Glutamatergic neuron (in vitro differentiated cells): ENCODE results near the gene MEPE. TPM values are rescaled to one million over a fixed set of nuclear protein-coding genes. Genes with fewer than 3 reads are reported as not detected.

ENCODE experiments used
- DNase-seq: peaks from one replicate; pipeline ENCODE4 v3.0.0; 2022
- H3K27ac Mint-ChIP-seq: one replicate; pipeline ENCODE4 v1.8.0; 2020; ENCODE audit warnings: mild to moderate bottlenecking, mixed read lengths, inconsistent platforms; ENCODE audit not compliant: unreplicated experiment
- H3K27me3 Mint-ChIP-seq: one replicate; pipeline ENCODE4 v1.8.0; 2020; ENCODE audit warnings: mild to moderate bottlenecking, moderate library complexity, mixed read lengths, inconsistent platforms; ENCODE audit not compliant: unreplicated experiment
- H3K36me3 Mint-ChIP-seq: one replicate; pipeline ENCODE4 v1.8.0; 2020; ENCODE audit warnings: mild to moderate bottlenecking, mixed read lengths, inconsistent platforms; ENCODE audit not compliant: unreplicated experiment
- H3K4me1 Mint-ChIP-seq: one replicate; pipeline ENCODE4 v1.8.0; 2020; ENCODE audit warnings: mild to moderate bottlenecking, low read depth, mixed read lengths, inconsistent platforms; ENCODE audit not compliant: unreplicated experiment
- H3K4me3 Mint-ChIP-seq: one replicate; pipeline ENCODE4 v1.8.0; 2020; ENCODE audit warnings: mild to moderate bottlenecking, mixed read lengths, inconsistent platforms; ENCODE audit not compliant: unreplicated experiment
- H3K9me3 Mint-ChIP-seq: one replicate; pipeline ENCODE4 v1.8.0; 2020; ENCODE audit warnings: mild to moderate bottlenecking, moderate library complexity, mixed read lengths, inconsistent platforms; ENCODE audit not compliant: unreplicated experiment
- CTCF ChIP-seq: fragments of 200-600 bp; sonication (generic); IDR thresholded peaks from one replicate; pipeline ENCODE4 v1.5.0; 2021; ENCODE audit not compliant: partially characterized antibody, unreplicated experiment
- total RNA-seq: library from RNA; stranded (reverse); fragmentation: NEBNext Ultra II Directional; extraction: Animal tissue kit (Norgen Biotek cat#: 25700); gene quantifications from one replicate; pipeline ENCODE4 v1.2.1, GENCODE V29; 2021; ENCODE audit not compliant: unreplicated experiment

The MEPE gene
- total RNA-seq, 1 donor from 2014 or later = not detected

- Mint-ChIP-seq H3K27me3 (no peaks in the 10 kb centered on the region), H3K36me3 (no peaks in the 10 kb centered on the region), H3K4me1 (no peaks in the 10 kb centered on the region), H3K9me3 (no peaks in the 10 kb centered on the region), H3K4me3 (no peak overlapping the region), H3K27ac (no peak overlapping the region)
- TF ChIP-seq CTCF = peak; percentile 30
- no peak for DNase-seq
These were observed 20.3 kb downstream of the MEPE start for GRCh38 chr4:87853108-87853507.

GRCh38 chr4:87853891-87854290, 21.1 kb downstream of the MEPE start:
- Mint-ChIP-seq H3K4me3 (no peak overlapping the region), H3K36me3 (no peaks in the 10 kb centered on the region), H3K27me3 (no peaks in the 10 kb centered on the region), H3K4me1 (no peaks in the 10 kb centered on the region), H3K9me3 (no peaks in the 10 kb centered on the region), H3K27ac (no peak overlapping the region)
- DNase-seq = no peak
- TF ChIP-seq CTCF = no peak

- Mint-ChIP-seq H3K4me3 (no peak overlapping the region), H3K27ac (no peak overlapping the region), H3K4me1 (no peaks in the 10 kb centered on the region), H3K9me3 (peaks cover 2% of the 10 kb centered on the region), H3K36me3 (no peaks in the 10 kb centered on the region), H3K27me3 (no peaks in the 10 kb centered on the region)
- no peak for TF ChIP-seq CTCF
- no peak for DNase-seq
These were observed 22.8 kb downstream of the MEPE start for GRCh38 chr4:87855559-87855958.

- Mint-ChIP-seq H3K4me1 (no peaks in the 10 kb centered on the region), H3K27me3 (no peaks in the 10 kb centered on the region), H3K36me3 (no peaks in the 10 kb centered on the region), H3K9me3 (peaks cover 2% of the 10 kb centered on the region), H3K27ac (no peak overlapping the region), H3K4me3 (no peak overlapping the region)
- TF ChIP-seq CTCF = no peak
- no peak for DNase-seq
These were observed 24.0 kb downstream of the MEPE start for GRCh38 chr4:87856816-87857215.

GRCh38 chr4:87857789-87858188, 25.0 kb downstream of the MEPE start:
- no peak for TF ChIP-seq CTCF
- Mint-ChIP-seq H3K36me3 (no peaks in the 10 kb centered on the region), H3K9me3 (peaks cover 2% of the 10 kb centered on the region), H3K27me3 (no peaks in the 10 kb centered on the region), H3K4me1 (no peaks in the 10 kb centered on the region), H3K4me3 (no peak overlapping the region), H3K27ac (no peak overlapping the region)
- DNase-seq = no peak
